HepG2 (cell line): ENCODE measurements around the gene METTL23. TPM values are rescaled to one million over a fixed set of nuclear protein-coding genes. Genes with fewer than 3 reads are reported as not detected.

Experiments used
- HMG20A ChIP-seq: IDR thresholded peaks from 2 replicates; pipeline ENCODE4 v1.6.1; 2016; ENCODE audit warnings: borderline replicate concordance
- KDM3A ChIP-seq: IDR thresholded peaks from 2 replicates; pipeline ENCODE4 v1.6.1; 2018; ENCODE audit warnings: low read depth, missing compliant biosample characterization
- PHB2 ChIP-seq: fragments of 450-650 bp; IDR thresholded peaks from 2 replicates; pipeline ENCODE4 v1.6.1; 2018; ENCODE audit not compliant: partially characterized antibody
- RXRB ChIP-seq: IDR thresholded peaks from 2 replicates; pipeline ENCODE4 v1.6.1; 2016; ENCODE audit warnings: borderline replicate concordance, missing genetic modification reagents, missing compliant biosample characterization
- SKI ChIP-seq: fragments of 450-650 bp; IDR thresholded peaks from one replicate; pipeline ENCODE4 v1.6.1; 2018; ENCODE audit warnings: mild to moderate bottlenecking; ENCODE audit not compliant: partially characterized antibody
- SP2 ChIP-seq: sonication (generic); formaldehyde crosslinking; IDR thresholded peaks from 2 replicates; pipeline ENCODE4 v1.5.1; 2020; ENCODE audit warnings: mild to moderate bottlenecking, missing genetic modification reagents
- TCF7L2 ChIP-seq: IDR thresholded peaks from 2 replicates; pipeline ENCODE4 v1.6.1; 2011; ENCODE audit warnings: mild to moderate bottlenecking, low read depth, low read length, moderate library complexity
- XRCC5 ChIP-seq: fragments of 200-400 bp; formaldehyde crosslinking; optimal IDR thresholded peaks from 2 replicates; pipeline ENCODE3; 2017; ENCODE audit warnings: mild to moderate bottlenecking, low read length
- ZBTB7B ChIP-seq: sonication (generic); formaldehyde crosslinking; IDR thresholded peaks from 2 replicates; pipeline ENCODE4 v1.4.0; 2020; ENCODE audit warnings: missing genetic modification reagents
- ZGPAT ChIP-seq: IDR thresholded peaks from 2 replicates; pipeline ENCODE4 v1.6.1; 2016; ENCODE audit warnings: mild to moderate bottlenecking
- ZNF264 ChIP-seq: sonication (generic); formaldehyde crosslinking; IDR thresholded peaks from 2 replicates; pipeline ENCODE4 v1.4.0; 2020; ENCODE audit warnings: missing genetic modification reagents
- ZNF280D ChIP-seq: sonication (generic); formaldehyde crosslinking; IDR thresholded peaks from 2 replicates; pipeline ENCODE4 v1.5.1; 2020; ENCODE audit warnings: mild to moderate bottlenecking, missing genetic modification reagents
- ZNF282 ChIP-seq: fragments of 450-650 bp; IDR thresholded peaks from 2 replicates; pipeline ENCODE4 v1.6.1; 2018; ENCODE audit not compliant: partially characterized antibody
- ZNF570 ChIP-seq: sonication (generic); formaldehyde crosslinking; IDR thresholded peaks from 2 replicates; pipeline ENCODE4 v1.4.0; 2020; ENCODE audit warnings: mild to moderate bottlenecking, missing genetic modification reagents, borderline replicate concordance
- ZNF768 ChIP-seq: sonication (generic); formaldehyde crosslinking; IDR thresholded peaks from 2 replicates; pipeline ENCODE4 v1.4.0; 2020; ENCODE audit warnings: missing genetic modification reagents
- polyA plus RNA-seq, 8 experiments: library from polyadenylated mRNA; depleted of rRNA in 3 of 8; stranded (reverse) in 7 of 8; unstranded in 1 of 8; fragments of >200 nt; fragmentation: Illumina TruSeq in 4 of 8; extraction: Trizol in 4 of 8; gene quantifications; 2 replicates each; pipeline versions ENCODE4 v1.2.1 to v1.2.3, GENCODE V29; 2011 to 2016; ENCODE audit warnings: low read depth in 4 of 8, missing spikeins in 1 of 8, mixed read lengths in 1 of 8; ENCODE audit not compliant: insufficient read depth in 1 of 8
- total RNA-seq, 5 experiments: library from RNA; depleted of rRNA; stranded (reverse); fragments of >200 nt; fragmentation: Illumina TruSeq; extraction: Trizol; gene quantifications; 2 replicates each; pipeline ENCODE4 v1.2.3, GENCODE V29; 2016; ENCODE audit warnings: low read depth in 1 of 5
- TF ChIP-seq, protein P1 (sequence below): sonication (generic); formaldehyde crosslinking; IDR thresholded peaks from 2 replicates; pipeline ENCODE4 v1.5.1; 2020; ENCODE audit warnings: mild to moderate bottlenecking, missing genetic modification reagents, borderline replicate concordance
- TF ChIP-seq, protein P2 (sequence below): sonication (generic); formaldehyde crosslinking; IDR thresholded peaks from 2 replicates; pipeline ENCODE4 v1.4.0; 2020; ENCODE audit warnings: missing genetic modification reagents

Gene METTL23
- total and polyA plus RNA-seq, 2 of the 13 experiments (the other 11 are each of a cell fraction or from before 2014, with no cell fraction given): 39.9 to 104 TPM

GRCh38 chr17:76737676-76738467, 11.2 kb downstream of the METTL23 start, which contains the start of gene MFSD11 (continued):
- TF ChIP-seq ZNF280D (CRISPR knock-in tag): peak; percentile 47; the same call in 1 of the 2 replicates
- TF ChIP-seq SKI: peak; percentile 87
- no peak; the same call in 1 of the 2 replicates for TF ChIP-seq KDM3A (CRISPR knock-in tag)
- TF ChIP-seq, protein P1, sequence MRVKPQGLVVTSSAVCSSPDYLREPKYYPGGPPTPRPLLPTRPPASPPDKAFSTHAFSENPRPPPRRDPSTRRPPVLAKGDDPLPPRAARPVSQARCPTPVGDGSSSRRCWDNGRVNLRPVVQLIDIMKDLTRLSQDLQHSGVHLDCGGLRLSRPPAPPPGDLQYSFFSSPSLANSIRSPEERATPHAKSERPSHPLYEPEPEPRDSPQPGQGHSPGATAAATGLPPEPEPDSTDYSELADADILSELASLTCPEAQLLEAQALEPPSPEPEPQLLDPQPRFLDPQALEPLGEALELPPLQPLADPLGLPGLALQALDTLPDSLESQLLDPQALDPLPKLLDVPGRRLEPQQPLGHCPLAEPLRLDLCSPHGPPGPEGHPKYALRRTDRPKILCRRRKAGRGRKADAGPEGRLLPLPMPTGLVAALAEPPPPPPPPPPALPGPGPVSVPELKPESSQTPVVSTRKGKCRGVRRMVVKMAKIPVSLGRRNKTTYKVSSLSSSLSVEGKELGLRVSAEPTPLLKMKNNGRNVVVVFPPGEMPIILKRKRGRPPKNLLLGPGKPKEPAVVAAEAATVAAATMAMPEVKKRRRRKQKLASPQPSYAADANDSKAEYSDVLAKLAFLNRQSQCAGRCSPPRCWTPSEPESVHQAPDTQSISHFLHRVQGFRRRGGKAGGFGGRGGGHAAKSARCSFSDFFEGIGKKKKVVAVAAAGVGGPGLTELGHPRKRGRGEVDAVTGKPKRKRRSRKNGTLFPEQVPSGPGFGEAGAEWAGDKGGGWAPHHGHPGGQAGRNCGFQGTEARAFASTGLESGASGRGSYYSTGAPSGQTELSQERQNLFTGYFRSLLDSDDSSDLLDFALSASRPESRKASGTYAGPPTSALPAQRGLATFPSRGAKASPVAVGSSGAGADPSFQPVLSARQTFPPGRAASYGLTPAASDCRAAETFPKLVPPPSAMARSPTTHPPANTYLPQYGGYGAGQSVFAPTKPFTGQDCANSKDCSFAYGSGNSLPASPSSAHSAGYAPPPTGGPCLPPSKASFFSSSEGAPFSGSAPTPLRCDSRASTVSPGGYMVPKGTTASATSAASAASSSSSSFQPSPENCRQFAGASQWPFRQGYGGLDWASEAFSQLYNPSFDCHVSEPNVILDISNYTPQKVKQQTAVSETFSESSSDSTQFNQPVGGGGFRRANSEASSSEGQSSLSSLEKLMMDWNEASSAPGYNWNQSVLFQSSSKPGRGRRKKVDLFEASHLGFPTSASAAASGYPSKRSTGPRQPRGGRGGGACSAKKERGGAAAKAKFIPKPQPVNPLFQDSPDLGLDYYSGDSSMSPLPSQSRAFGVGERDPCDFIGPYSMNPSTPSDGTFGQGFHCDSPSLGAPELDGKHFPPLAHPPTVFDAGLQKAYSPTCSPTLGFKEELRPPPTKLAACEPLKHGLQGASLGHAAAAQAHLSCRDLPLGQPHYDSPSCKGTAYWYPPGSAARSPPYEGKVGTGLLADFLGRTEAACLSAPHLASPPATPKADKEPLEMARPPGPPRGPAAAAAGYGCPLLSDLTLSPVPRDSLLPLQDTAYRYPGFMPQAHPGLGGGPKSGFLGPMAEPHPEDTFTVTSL: 0 out of 2 replicates have a peak, but pooled peaks have one; percentile 23
- TF ChIP-seq ZNF570 (CRISPR knock-in tag): peak; percentile 43; the same call in 1 of the 2 replicates
- no peak for TF ChIP-seq XRCC5
- 0 out of 2 replicates have a peak, but pooled peaks have one; percentile 4 for TF ChIP-seq ZNF264 (CRISPR knock-in tag)
- 0 out of 2 replicates have a peak, but pooled peaks have one; percentile 13 for TF ChIP-seq RXRB (CRISPR knock-in tag)
- TF ChIP-seq SP2: no peak
- TF ChIP-seq ZNF768 (CRISPR knock-in tag): peak; percentile 63
- peak; percentile 46; the same call in 1 of the 2 replicates for TF ChIP-seq ZBTB7B (CRISPR knock-in tag)
- no peak for TF ChIP-seq PHB2
- no peak for TF ChIP-seq ZNF282
- peak; percentile 93 for TF ChIP-seq ZGPAT
- TF ChIP-seq, protein P2, sequence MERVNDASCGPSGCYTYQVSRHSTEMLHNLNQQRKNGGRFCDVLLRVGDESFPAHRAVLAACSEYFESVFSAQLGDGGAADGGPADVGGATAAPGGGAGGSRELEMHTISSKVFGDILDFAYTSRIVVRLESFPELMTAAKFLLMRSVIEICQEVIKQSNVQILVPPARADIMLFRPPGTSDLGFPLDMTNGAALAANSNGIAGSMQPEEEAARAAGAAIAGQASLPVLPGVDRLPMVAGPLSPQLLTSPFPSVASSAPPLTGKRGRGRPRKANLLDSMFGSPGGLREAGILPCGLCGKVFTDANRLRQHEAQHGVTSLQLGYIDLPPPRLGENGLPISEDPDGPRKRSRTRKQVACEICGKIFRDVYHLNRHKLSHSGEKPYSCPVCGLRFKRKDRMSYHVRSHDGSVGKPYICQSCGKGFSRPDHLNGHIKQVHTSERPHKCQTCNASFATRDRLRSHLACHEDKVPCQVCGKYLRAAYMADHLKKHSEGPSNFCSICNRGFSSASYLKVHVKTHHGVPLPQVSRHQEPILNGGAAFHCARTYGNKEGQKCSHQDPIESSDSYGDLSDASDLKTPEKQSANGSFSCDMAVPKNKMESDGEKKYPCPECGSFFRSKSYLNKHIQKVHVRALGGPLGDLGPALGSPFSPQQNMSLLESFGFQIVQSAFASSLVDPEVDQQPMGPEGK (CRISPR knock-in tag): peak; percentile 65; the same call in 1 of the 2 replicates
- TF ChIP-seq TCF7L2: no peak
- no peak; the same call in 1 of the 2 replicates for TF ChIP-seq HMG20A (CRISPR knock-in tag)
